ENCODE results near the gene MRPL53.

The MRPL53 gene

DNA sequence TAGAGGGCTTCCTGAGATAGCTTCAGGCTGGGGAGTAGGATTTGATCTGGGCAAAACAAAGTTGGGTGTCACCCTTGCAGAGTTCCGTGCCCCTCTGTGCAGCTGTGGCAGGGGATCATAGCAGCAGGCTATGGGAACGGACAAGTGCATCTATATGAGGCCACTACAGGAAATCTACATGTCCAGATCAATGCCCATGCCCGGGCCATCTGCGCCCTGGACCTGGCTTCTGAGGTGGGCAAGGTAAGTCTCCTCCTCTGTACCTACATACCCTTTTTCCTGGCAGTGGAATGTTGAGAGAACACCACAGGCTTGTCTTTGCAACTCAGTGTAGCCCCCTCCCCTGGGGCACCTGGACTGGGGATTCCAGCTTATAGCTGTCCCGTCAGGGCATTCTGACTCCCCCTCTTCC is 47.5 kb downstream of the MRPL53 start:
- no peak for DNase-seq

DNA sequence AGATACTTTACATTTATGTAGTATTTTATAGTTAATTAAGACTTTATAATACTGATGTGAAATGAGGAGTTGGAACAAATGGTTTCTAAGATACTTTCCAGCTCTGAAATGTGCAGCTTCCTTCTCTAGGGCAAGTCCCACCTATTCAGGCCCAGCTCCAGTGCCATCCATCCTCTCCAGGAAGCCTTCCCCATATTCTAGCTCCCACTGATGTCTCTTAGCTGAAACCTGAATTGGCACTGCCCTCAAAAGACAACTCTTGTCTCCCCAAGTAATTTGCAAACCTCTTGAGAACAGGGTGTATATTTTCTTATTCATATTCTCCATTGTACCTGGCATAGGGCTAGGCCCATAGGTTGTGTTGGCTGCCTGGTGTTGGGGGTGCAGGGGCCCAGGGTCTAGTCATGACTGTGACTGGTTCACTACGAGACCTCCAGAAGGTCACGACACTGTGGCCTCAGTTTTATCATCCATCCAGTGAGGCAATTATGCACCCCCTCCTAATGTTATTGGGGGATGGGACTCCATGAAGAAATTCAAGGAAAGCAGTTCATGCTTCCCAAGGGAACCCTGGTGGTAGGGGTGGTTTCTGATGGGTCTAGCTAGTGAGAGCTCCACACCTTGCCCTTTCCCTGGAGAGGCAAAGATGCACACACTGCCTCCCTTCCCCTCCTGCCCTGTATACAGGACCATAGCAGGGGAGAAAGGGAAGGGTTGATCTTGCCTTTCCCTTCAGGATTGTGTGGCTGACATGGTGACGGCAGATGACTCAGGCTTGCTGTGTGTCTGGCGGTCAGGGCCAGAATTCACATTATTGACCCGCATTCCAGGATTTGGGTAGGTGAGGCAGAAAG is 48.1 kb downstream of the MRPL53 start:
- no peak for DNase-seq

GRCh38 chr2:74423231-74424095 is 49.0 kb downstream of the MRPL53 start:
- no peak for DNase-seq

Measured in activated CD8-positive, alpha-beta memory T cell treated with anti-CD3 and anti-CD28 coated beads, Interleukin-2, amount 50 U/mL, for 48 hours (primary cell).